ENCODE results near the gene BTG2. TPM values are rescaled to one million over a fixed set of nuclear protein-coding genes. Genes with fewer than 3 reads are reported as not detected.
A peak's percentile ranks its signal among the peaks of the same experiment; 100 is the strongest.

Gene BTG2
- total RNA-seq, 4 donors from 2014 or later, result 48.0 to 286 (median 74.9) TPM

DNA sequence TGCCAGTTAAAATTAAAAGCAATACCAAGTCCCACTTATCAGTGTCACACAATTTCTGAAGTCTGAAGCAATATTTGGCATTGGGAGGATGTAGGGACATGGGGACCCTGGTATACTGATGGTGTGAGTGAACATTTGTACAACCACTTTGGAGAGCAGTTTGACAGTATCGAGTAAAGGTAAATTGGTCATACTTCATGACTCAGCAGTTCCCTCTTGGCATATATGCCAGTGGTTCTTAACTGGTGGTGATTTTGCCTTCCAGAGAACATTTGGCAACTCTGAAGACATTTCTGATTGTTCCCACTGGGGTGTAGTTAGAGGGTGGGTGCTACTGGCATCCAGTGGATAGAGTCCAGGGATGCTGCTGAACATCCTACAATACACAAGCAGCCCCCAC, 25.9 kb downstream of the BTG2 start:
- Histone ChIP-seq H3K4me3 (no peak overlapping the region), H3K36me3 (no peaks in the 10 kb centered on the region), H3K27ac (peak overlapping the region in 1 of 4 donors; percentile 3), H3K9me3 (no peaks in the 10 kb centered on the region), H3K4me1 (peaks cover 11 to 17% of the 10 kb centered on the region in 2 donors), H3K27me3 (no peaks in the 10 kb centered on the region)
- in situ Hi-C loops (cut with MboI; ENCODE audit: low sequenced_read_pairs in 4 of 4), result no loop called here
- ATAC-seq (no peak), DNase-seq (no peak)
- TF ChIP-seq POLR2A (IDR thresholded peaks at IDR 0.05), result no peak
- TF ChIP-seq, protein P1, sequence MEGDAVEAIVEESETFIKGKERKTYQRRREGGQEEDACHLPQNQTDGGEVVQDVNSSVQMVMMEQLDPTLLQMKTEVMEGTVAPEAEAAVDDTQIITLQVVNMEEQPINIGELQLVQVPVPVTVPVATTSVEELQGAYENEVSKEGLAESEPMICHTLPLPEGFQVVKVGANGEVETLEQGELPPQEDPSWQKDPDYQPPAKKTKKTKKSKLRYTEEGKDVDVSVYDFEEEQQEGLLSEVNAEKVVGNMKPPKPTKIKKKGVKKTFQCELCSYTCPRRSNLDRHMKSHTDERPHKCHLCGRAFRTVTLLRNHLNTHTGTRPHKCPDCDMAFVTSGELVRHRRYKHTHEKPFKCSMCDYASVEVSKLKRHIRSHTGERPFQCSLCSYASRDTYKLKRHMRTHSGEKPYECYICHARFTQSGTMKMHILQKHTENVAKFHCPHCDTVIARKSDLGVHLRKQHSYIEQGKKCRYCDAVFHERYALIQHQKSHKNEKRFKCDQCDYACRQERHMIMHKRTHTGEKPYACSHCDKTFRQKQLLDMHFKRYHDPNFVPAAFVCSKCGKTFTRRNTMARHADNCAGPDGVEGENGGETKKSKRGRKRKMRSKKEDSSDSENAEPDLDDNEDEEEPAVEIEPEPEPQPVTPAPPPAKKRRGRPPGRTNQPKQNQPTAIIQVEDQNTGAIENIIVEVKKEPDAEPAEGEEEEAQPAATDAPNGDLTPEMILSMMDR (IDR thresholded peaks at IDR 0.05 in 4 of 5, conservative IDR thresholded peaks at IDR 0.05 in 1 of 5), result no peak
- intact Hi-C loops (cut with DNase I; ENCODE audit: low total_unique reads), result no loop called here

DNA sequence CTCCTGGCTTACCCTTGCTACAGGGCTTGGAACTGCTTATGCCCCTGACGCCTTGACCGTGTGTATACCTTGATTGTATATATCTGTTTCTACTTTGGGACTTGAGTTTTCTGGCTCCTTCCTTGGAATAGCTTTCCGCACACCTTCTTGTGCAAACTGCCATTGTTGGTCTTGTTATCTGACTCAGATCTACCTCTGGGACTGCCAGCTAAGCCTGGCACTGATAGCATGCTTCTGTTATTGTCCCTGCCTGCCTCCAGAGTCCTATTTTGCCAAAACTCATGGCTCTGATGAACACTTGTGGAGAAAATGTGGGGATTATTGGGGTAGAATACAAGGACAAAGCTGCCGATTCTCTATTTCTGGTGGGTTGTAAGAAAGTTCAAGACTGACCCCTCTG, 30.2 kb downstream of the BTG2 start:
- DNase-seq, result peak in 1 of 2 donors; percentile 47

DNA sequence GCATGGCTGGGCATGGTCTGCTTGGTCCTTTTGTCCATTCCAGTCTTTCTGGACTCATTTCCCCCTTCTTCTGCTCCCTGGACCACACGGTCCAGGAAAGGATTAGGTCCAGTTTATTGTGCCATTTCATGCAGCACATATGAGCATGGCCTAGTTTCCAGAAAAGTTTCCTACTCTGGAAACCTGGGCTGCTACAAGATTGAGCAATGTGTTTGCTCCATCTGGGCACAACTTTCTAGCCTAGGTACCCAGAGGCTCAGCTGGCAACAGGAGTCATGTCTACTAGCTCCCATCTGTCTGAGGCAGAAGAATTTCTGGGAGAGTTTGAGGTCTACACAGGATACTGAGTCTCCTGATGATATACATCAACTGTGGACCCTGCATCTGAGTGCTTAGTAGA, 30.8 kb downstream of the BTG2 start:
- ATAC-seq (peak; percentile 75 to 83), DNase-seq (peak; percentile 48 to 50)
- Histone ChIP-seq H3K27ac (peak overlapping the region; percentile 71 to 83 (median 76)), H3K27me3 (no peaks in the 10 kb centered on the region), H3K4me1 (peaks cover 30 to 38% of the 10 kb centered on the region in 2 donors), H3K36me3 (no peaks in the 10 kb centered on the region), H3K4me3 (no peak overlapping the region), H3K9me3 (no peaks in the 10 kb centered on the region)
- in situ Hi-C loops (cut with MboI; ENCODE audit: low sequenced_read_pairs in 4 of 4), result loop anchor here in 3 of 4 donors (5.0 kb wide), 2 partner anchors 64 to 151 kb away; no protein-coding TSS in a partner anchor
- no peak for TF ChIP-seq POLR2A (IDR thresholded peaks at IDR 0.05)
- TF ChIP-seq, protein P1 (IDR thresholded peaks at IDR 0.05 in 4 of 5, conservative IDR thresholded peaks at IDR 0.05 in 1 of 5), result no peak
- intact Hi-C loops (cut with DNase I; ENCODE audit: low total_unique reads), result no loop called here

More for the DNA sequence above, 30.2 kb downstream of the BTG2 start:
- intact Hi-C loops (cut with DNase I; ENCODE audit: low total_unique reads) (no loop called here), in situ Hi-C loops (cut with MboI; ENCODE audit: low sequenced_read_pairs in 4 of 4) (loop anchor here in 3 of 4 donors (5.0 kb wide), 2 partner anchors 63 to 152 kb away; no protein-coding TSS in a partner anchor)
- H3K4me1 ChIP-seq, result peaks cover 30 to 38% of the 10 kb centered on the region in 2 donors
- H3K9me3 ChIP-seq, result no peaks in the 10 kb centered on the region
- TF ChIP-seq, protein P1 (IDR thresholded peaks at IDR 0.05 in 4 of 5, conservative IDR thresholded peaks at IDR 0.05 in 1 of 5), result no peak
- no peak for TF ChIP-seq POLR2A (IDR thresholded peaks at IDR 0.05)
- no peaks in the 10 kb centered on the region for H3K27me3 ChIP-seq
- peak; percentile 53 for ATAC-seq
- H3K36me3 ChIP-seq, result no peaks in the 10 kb centered on the region
- H3K4me3 ChIP-seq, result no peak overlapping the region
- peak overlapping the region; percentile 71 to 83 (median 76) for H3K27ac ChIP-seq

DNA sequence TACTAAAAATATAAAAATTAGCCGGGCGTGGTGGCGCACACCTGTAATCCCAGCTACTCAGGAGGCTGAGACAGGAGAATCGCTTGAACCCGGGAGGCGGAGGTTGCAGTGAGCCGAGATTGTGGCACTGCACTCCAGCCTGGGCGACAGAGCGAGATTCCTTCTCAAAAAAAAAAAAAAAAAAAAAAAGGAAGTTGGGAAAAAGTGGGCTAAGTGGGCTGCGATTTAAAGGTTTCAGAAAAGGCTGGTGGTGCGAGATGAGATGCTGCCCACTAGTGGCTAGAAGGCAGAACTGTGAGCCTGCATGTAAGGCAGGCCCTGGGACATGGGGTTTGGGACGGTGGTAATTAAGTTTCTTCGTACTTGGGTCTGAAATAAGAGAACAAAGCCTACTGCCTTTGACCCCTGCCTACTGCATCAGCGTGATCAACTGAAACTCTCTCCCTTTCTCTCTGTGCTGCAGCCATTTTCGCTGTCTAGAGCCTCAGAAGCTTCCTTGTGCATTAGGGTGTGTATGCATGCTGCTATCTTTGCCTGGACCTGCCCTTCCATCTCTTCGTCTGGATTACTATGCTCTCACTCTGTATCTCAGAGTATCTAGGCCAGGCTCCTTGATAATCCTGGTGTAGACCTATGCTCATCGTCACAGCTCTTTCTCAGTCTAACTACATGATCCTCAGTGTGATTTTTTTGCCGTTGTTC, 33.2 kb downstream of the BTG2 start:
- H3K4me3 ChIP-seq, result no peak overlapping the region
- H3K27ac ChIP-seq, result peak overlapping the region; percentile 22 to 83 (median 74)
- H3K4me1 ChIP-seq, result peaks cover 30 to 38% of the 10 kb centered on the region in 2 donors
- TF ChIP-seq, protein P1 (IDR thresholded peaks at IDR 0.05 in 4 of 5, conservative IDR thresholded peaks at IDR 0.05 in 1 of 5), result peak; percentile 70 to 90 (median 87)
- TF ChIP-seq POLR2A (IDR thresholded peaks at IDR 0.05), result no peak
- no peaks in the 10 kb centered on the region for H3K27me3 ChIP-seq
- ATAC-seq (peak; percentile 27 to 44), DNase-seq (peak in 1 of 2 donors; percentile 35)
- no peaks in the 10 kb centered on the region for H3K9me3 ChIP-seq
- H3K36me3 ChIP-seq, result no peaks in the 10 kb centered on the region
- intact Hi-C loops (cut with DNase I; ENCODE audit: low total_unique reads) (loop anchor here (1.0 kb wide), 1 partner anchor 65 kb away; no protein-coding TSS in a partner anchor), in situ Hi-C loops (cut with MboI; ENCODE audit: low sequenced_read_pairs in 4 of 4) (loop anchor here in 3 of 4 donors (5.0 kb wide), 2 partner anchors 66 to 149 kb away; no protein-coding TSS in a partner anchor)

All from gastrocnemius medialis (tissue), 4 donors.